GM13977 (cell line): ENCODE results near the gene METTL23.

Experiments used
- DNase-seq: peaks from one replicate; pipeline ENCODE4 v3.0.0; 2012; ENCODE audit warnings: low spot score
- in situ Hi-C: fragments of 300-500 bp; cut with MboI; formaldehyde crosslinking; loops from one replicate; pipeline ENCODE4 v1.12.0; 2022; ENCODE audit warnings: low sequenced_read_pairs, low pct_unique_long_range_greater_than_20kb, mixed read lengths, inconsistent platforms; ENCODE audit not compliant: unreplicated experiment
- TF ChIP-seq, protein P1 (sequence below): IDR thresholded peaks from 2 replicates; pipeline ENCODE4 v1.5.1; 2012; ENCODE audit warnings: mild to moderate bottlenecking, control low read depth; ENCODE audit not compliant: insufficient read depth; ENCODE audit errors: extremely low read depth, missing control alignments

METTL23 gene

DNA sequence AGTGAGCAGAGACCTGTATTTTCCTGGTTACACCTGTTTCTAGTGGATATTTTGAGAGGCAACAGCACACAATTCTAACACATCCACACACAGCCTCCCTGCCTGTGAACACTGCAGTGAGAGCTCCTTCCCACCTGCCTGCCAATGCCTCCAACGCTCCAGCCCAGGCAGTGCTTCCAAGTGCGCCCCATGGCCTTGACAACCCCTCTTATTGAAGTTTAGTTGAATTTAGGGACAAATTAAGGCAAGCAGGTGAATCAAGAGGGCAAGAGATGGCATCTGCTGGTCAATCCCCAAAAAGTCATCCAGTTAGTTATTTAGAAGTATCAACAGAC, 11.2 kb upstream of the METTL23 start:
- in situ Hi-C loops: no loop called here
- no peak for DNase-seq
- TF ChIP-seq, protein P1, sequence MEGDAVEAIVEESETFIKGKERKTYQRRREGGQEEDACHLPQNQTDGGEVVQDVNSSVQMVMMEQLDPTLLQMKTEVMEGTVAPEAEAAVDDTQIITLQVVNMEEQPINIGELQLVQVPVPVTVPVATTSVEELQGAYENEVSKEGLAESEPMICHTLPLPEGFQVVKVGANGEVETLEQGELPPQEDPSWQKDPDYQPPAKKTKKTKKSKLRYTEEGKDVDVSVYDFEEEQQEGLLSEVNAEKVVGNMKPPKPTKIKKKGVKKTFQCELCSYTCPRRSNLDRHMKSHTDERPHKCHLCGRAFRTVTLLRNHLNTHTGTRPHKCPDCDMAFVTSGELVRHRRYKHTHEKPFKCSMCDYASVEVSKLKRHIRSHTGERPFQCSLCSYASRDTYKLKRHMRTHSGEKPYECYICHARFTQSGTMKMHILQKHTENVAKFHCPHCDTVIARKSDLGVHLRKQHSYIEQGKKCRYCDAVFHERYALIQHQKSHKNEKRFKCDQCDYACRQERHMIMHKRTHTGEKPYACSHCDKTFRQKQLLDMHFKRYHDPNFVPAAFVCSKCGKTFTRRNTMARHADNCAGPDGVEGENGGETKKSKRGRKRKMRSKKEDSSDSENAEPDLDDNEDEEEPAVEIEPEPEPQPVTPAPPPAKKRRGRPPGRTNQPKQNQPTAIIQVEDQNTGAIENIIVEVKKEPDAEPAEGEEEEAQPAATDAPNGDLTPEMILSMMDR: no peak

DNA sequence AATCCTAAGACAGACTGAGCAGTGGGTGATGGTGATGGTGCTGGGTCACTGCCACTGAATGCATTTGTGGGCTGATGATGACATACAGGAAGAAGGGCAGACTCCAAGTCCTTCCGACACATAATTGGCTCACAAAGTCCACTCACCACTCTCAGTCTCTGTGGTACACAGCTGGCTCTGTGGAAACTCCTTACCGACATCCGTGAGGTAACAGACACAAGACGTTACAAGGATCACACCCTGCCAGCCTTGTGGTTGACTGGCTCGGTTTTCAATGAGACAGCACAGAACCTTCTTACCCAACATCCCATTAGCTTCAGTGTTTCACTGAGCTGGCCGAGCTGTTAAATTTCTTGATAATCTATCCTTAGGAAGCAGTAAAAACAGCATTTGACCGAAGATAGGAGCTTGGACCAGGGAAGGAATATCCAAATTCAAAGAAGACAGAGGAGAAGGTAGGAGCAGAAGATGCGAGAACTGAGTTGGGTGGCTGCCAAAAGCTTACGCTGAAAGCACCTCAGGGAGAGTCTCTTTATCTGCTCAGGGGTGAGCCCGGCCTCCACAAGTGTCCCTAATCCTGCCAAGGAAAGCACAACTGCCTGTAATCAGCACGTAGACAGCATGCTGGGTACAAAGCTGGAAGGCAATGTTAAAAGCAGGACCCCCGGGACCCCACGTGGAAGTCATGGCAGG, 10.3 kb upstream of the METTL23 start:
- in situ Hi-C loops: no loop called here
- DNase-seq: no peak
- TF ChIP-seq, protein P1: no peak

DNA sequence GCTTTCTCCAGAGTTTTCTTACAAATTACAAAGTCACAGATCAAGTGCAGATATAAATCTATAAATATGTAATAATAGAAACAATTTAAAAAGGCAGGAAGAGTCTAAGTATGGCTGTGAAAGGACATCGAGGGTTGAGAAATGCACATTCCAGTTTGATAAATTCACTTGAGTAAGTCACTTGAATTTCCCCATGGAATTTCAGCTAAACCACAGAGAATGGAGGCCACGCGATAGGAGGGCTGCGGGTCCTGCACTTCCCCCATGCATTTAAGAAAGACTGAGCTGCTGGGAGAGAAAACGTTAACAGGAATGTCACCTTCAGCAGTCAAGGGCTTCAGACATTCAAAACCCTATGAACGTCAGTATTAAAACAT, 9.8 kb upstream of the METTL23 start:
- in situ Hi-C loops: no loop called here
- DNase-seq: no peak
- TF ChIP-seq, protein P1: no peak

DNA sequence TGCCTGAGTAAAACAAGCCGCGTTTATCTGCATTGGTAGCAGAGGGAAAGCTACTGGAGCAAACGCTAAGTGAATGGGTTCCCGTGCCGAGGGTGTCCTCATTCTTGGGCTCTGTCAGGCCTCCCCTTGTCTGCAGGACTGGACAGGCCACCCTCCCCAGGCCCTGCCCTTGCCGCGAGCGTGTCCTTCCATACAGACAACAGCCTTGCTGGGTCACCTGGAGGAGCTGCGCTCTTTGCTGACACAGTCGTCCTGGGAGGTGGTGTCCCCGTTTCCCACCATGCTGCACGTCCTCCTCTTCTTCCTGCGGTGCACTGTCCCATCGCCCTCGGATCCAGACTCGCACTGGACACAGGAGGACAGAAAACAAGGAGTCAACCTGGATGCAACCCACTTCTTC, 8.1 kb upstream of the METTL23 start:
- DNase-seq: no peak
- TF ChIP-seq, protein P1: no peak
- in situ Hi-C loops: no loop called here

DNA sequence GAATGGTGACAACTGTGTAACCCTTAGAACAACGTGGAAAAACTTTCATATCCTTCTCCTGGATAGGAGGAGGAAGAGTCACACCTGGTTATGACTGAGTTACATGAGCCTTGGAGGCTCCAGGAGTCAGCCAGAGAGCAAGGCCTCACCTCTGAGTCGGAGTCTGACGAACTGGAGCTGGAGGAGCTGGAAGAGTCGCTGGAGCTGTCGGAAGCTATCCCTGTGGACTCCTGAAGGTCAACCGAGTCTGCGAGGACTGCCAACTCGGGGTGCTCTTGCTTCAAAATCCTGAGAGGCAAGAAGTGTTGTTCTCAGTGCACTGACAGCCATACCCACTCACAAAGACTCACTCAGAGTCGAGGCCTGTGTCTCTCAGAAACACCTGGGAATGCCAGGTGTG, 6.4 kb upstream of the METTL23 start:
- in situ Hi-C loops: no loop called here
- DNase-seq: no peak
- TF ChIP-seq, protein P1: no peak

DNA sequence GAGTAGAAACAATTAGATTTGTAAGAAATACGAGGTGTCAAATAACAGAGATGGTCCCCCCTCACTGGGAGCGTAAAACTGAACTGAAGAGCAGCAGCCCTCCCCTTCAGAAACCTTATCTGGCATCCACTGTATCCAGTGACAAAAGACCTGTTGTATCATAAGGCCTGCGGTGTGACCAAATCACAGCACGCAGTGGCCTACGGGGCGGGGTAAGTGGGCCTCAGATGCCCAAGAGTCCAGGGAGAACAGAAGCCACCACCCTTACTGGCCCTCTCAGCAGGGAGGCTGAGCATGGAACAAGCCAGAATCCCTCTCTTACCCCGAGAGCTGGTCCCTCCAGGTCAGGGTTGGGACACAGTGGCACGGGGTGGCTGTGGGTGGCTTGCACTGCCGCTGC, 5.7 kb upstream of the METTL23 start:
- TF ChIP-seq, protein P1: no peak
- DNase-seq: no peak
- in situ Hi-C loops: no loop called here

DNA sequence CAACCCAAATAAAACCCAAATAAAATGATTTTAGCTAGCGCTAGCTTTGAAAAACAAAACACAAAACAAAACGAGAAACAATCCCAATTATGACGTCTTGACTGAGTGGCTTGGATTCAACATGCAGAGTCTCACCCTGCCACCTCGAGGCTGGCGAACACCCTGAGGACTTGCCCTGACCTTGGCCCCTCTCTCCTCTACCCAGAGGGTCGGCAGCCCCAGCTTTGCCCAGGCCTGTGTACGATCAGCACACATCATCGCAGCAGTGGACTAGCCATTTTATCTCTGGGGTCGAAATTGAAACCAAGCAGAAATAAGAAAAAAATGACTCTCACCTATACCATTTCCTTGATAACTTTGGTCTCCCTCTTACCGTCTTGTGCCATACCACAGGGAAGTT, 5.2 kb upstream of the METTL23 start:
- no peak for DNase-seq

More for the DNA sequence above, 5.2 kb upstream of the METTL23 start:
- TF ChIP-seq, protein P1: no peak
- in situ Hi-C loops: no loop called here
